ENCODE data around the gene GGA1.
A peak's percentile ranks its signal among the peaks of the same experiment; 100 is the strongest.

The GGA1 gene

GRCh38 chr22:37674951-37675929, 66.6 kb downstream of the GGA1 start, which contains the start of gene LGALS1:
TSS of gene LGALS1 (plus strand) at chr22:37675636. CDS start at chr22:37675703, 67 bp downstream.
- peak; percentile 96 for DNase-seq (ENCODE audit: low spot score)

- DNase-seq (ENCODE audit: low spot score): peak; percentile 26
These were observed 67.5 kb downstream of the GGA1 start for GRCh38 chr22:37675930-37676735.

- peak; percentile 97 for DNase-seq (ENCODE audit: low spot score)
These were observed 68.3 kb downstream of the GGA1 start for GRCh38 chr22:37676736-37677492.

GRCh38 chr22:37677493-37677974, 68.9 kb downstream of the GGA1 start:
- no peak for DNase-seq (ENCODE audit: low spot score)

GRCh38 chr22:37678372-37678771, 69.7 kb downstream of the GGA1 start:
- no peak for DNase-seq (ENCODE audit: low spot score)

GRCh38 chr22:37679670-37680069, 71.0 kb downstream of the GGA1 start:
- no peak for DNase-seq (ENCODE audit: low spot score)

- no peak for DNase-seq (ENCODE audit: low spot score)
These were observed 71.7 kb downstream of the GGA1 start for GRCh38 chr22:37680191-37680851.

- DNase-seq (ENCODE audit: low spot score): no peak
These were observed 72.4 kb downstream of the GGA1 start for GRCh38 chr22:37681001-37681424.

- DNase-seq (ENCODE audit: low spot score): peak; percentile 74
These were observed 73.0 kb downstream of the GGA1 start for GRCh38 chr22:37681556-37682049.
